Trophoblast cell (in vitro differentiated cells and primary cell): ENCODE results near the gene NOXA1.

Source experiments
- DNase-seq, 2 donors: peaks; one replicate each; pipeline ENCODE4 v3.0.0-alpha.2; 2016
- H2AFZ ChIP-seq: 2 replicates; pipeline ENCODE4 v1.6.1; 2013; ENCODE audit warnings: low read length, moderate library complexity, mild to moderate bottlenecking; ENCODE audit not compliant: insufficient read depth, poor library complexity
- H2AK5ac ChIP-seq: 2 replicates; pipeline ENCODE4 v1.6.1; 2013; ENCODE audit warnings: mild to moderate bottlenecking, low read length
- H2BK120ac ChIP-seq: 2 replicates; pipeline ENCODE4 v1.6.1; 2013; ENCODE audit warnings: low read length, mild to moderate bottlenecking, moderate library complexity; ENCODE audit not compliant: insufficient read depth, poor library complexity
- H2BK12ac ChIP-seq: 2 replicates; pipeline ENCODE4 v1.6.1; 2013; ENCODE audit warnings: mild to moderate bottlenecking, low read length, moderate library complexity
- H2BK5ac ChIP-seq: 2 replicates; pipeline ENCODE4 v1.6.1; 2013; ENCODE audit warnings: low read length, low read depth, moderate library complexity, mild to moderate bottlenecking; ENCODE audit not compliant: poor library complexity
- H3K14ac ChIP-seq: 2 replicates; pipeline ENCODE4 v1.6.1; 2013; ENCODE audit warnings: mild to moderate bottlenecking, low read length
- H3K18ac ChIP-seq: 2 replicates; pipeline ENCODE4 v1.6.1; 2013; ENCODE audit warnings: mild to moderate bottlenecking, low read length
- H3K23ac ChIP-seq: 2 replicates; pipeline ENCODE4 v1.6.1; 2013; ENCODE audit warnings: low read length
- H3K27ac ChIP-seq: 2 replicates; pipeline ENCODE4 v1.5.1; 2013; ENCODE audit warnings: low read depth, mild to moderate bottlenecking, inconsistent platforms, low read length, moderate library complexity
- H3K27me3 ChIP-seq: 2 replicates; pipeline ENCODE4 v1.6.1; 2013; ENCODE audit warnings: inconsistent platforms, mild to moderate bottlenecking, low read length, moderate library complexity; ENCODE audit not compliant: insufficient read depth
- H3K36me3 ChIP-seq, 2 experiments: 1 replicate in 1 of 2; 2 replicates in 1 of 2; pipeline ENCODE4 v1.6.1; 2013; ENCODE audit warnings: low read length in 2 of 2, mild to moderate bottlenecking in 2 of 2, moderate library complexity in 1 of 2; ENCODE audit not compliant: insufficient read depth in 2 of 2, control insufficient read depth in 1 of 2
- H3K4ac ChIP-seq: 2 replicates; pipeline ENCODE4 v1.6.1; 2013; ENCODE audit warnings: low read depth, mild to moderate bottlenecking, low read length, moderate library complexity
- H3K4me1 ChIP-seq, 2 experiments: 1 replicate in 1 of 2; 2 replicates in 1 of 2; pipeline ENCODE4 v1.6.1; 2013; ENCODE audit warnings: low read length in 2 of 2, mild to moderate bottlenecking in 2 of 2, moderate library complexity in 1 of 2; ENCODE audit not compliant: insufficient read depth in 2 of 2, control insufficient read depth in 1 of 2
- H3K4me2 ChIP-seq: 2 replicates; pipeline ENCODE4 v1.6.1; 2013; ENCODE audit warnings: inconsistent platforms, mild to moderate bottlenecking, low read length, moderate library complexity
- H3K4me3 ChIP-seq: 2 replicates; pipeline ENCODE4 v1.5.1; 2013; ENCODE audit warnings: mild to moderate bottlenecking, low read depth, low read length, inconsistent platforms
- H3K79me1 ChIP-seq: one replicate; pipeline ENCODE4 v1.6.1; 2013; ENCODE audit warnings: low read length
- H3K79me2 ChIP-seq: 2 replicates; pipeline ENCODE4 v1.6.1; 2013; ENCODE audit warnings: low read length, mild to moderate bottlenecking; ENCODE audit not compliant: control insufficient read depth, insufficient read depth, poor library complexity
- H3K9ac ChIP-seq: 2 replicates; pipeline ENCODE4 v1.6.1; 2013; ENCODE audit warnings: mild to moderate bottlenecking, low read length
- H3K9me3 ChIP-seq: 2 replicates; pipeline ENCODE4 v1.6.1; 2013; ENCODE audit warnings: low read depth, mild to moderate bottlenecking, control low read depth, inconsistent platforms, low read length; ENCODE audit not compliant: insufficient read depth
- H4K12ac ChIP-seq: 2 replicates; pipeline ENCODE4 v1.6.1; 2013; ENCODE audit warnings: low read depth, mild to moderate bottlenecking, low read length, moderate library complexity
- H4K8ac ChIP-seq: 2 replicates; pipeline ENCODE4 v1.6.1; 2013; ENCODE audit warnings: low read depth, mild to moderate bottlenecking, low read length, moderate library complexity
- H4K91ac ChIP-seq: one replicate; pipeline ENCODE4 v1.6.1; 2013; ENCODE audit warnings: low read depth, mild to moderate bottlenecking, low read length, moderate library complexity
- WGBS: extraction: QIAGEN DNeasy Blood & Tissue Kit; methylation state at CpG from one replicate; pipeline ENCODE4 v1.1.7; 2013; ENCODE audit warnings: missing lambda C conversion rate; ENCODE audit not compliant: insufficient read length, insufficient coverage; ENCODE audit errors: extremely low coverage; 5-methylcytosine and 5-hydroxymethylcytosine counted together

The NOXA1 gene

DNA sequence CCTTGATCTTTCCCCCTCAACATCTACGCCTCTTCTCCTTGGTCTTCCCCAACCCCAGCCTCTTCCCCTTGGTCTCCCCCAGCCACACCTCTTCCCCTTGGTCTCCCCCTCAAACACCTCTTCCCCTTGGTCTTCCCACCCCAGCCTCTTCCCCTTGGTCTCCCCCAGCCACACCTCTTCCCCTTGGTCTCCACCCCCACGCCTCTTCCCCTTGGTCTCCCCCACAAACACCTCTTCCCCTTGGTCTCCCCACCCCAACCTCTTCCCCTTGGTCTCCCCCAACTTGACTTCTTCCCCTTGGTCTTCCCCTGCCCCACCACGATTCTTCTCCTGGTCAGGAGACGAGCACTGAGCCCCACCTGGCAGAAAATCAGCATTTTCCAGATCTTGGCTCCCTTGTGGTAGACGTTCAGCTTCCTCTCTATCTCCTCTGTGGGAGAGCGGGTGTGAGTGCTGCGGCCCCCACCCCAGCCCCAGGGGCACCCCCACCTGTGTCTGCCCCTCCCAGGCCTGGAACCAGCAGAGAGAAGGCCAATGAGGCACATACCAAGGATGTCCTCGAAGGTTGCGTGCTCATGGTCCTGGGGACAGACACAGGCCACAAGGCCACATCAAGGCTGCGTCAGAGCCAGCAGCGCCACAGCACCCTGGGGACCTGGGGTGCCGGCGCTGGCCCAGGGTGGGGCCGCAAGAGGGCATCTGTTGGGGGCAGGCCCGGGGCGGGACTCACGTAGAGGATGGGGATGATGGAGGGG lies 29.0 kb downstream of the NOXA1 start:
- Histone ChIP-seq H3K79me1 (peaks cover 3% of the 10 kb centered on the region), H3K9me3 (peaks cover 3% of the 10 kb centered on the region), H3K23ac (no peak overlapping the region), H2BK120ac (no peak overlapping the region), H4K8ac (no peak overlapping the region), H3K79me2 (no peaks in the 10 kb centered on the region), H3K4me1 (peaks cover 9 to 15% of the 10 kb centered on the region in 2 experiments), H2AFZ (no peak overlapping the region), H3K27me3 (no peaks in the 10 kb centered on the region), H3K36me3 (peaks cover 23 to 33% of the 10 kb centered on the region in 2 experiments), H3K9ac (no peak overlapping the region), H3K18ac (no peak overlapping the region), H4K12ac (no peak overlapping the region), H3K4me3 (no peak overlapping the region), H2AK5ac (no peak overlapping the region), H3K27ac (no peak overlapping the region), H3K4me2 (no peak overlapping the region), H3K4ac (no peak overlapping the region), H2BK12ac (no peak overlapping the region), H4K91ac (no peak overlapping the region), H2BK5ac (no peak overlapping the region), H3K14ac (no peak overlapping the region)
- no peak for DNase-seq
- 100% methylated on average over 1 of the region's 17 CpGs for WGBS

DNA sequence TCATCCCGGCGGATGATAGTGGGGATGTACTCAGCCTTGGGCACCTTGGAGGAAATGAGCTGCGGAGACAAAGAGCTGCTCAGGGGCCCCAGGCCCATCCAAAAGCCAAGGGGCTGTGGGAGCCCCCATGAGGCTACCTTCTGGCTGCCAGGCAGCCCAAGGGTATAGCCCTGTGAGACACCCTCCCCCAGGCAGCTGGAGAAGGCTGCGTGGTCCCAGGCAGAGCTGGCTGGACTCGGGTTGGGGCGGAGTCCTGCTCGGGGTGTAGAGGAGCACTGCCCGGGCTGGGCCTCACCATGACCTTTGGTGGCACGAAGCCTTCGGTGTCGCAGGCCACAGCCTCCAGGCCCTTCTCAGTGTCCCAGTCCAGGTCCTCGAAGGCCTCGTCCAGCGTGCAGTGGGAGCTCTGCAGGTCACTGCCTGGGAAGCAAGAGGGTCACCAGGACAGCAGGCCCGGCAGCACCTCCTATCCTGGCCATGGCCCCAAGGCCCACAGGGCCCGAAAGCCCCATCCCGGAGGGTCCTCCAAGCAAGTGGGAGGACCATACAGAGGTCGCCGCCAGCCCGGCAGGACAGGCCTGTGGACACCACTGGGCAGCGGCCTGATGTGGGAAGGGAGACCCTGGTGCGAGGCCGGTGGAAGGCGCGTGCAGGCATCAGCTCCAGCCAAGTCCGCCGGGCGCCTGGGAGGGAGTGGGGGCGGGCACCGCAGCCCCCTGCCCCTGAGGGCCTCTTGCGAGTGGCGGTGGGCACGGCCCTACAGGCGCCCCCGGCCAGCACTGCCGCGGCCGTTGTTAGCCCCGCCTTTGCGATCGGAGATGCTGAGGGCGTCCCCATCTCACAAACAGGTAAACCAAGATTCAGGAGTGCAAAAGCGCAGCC lies 29.8 kb downstream of the NOXA1 start:
- H2AK5ac ChIP-seq = peak overlapping the region; percentile 50
- whole genome bisulfite sequencing = no CpG with 5 or more reads among the region's 43 CpGs
- no peak overlapping the region for H3K4me3 ChIP-seq
- H4K8ac ChIP-seq = peak overlapping the region; percentile 28
- peak overlapping the region; percentile 76 for H3K4me2 ChIP-seq
- H3K23ac ChIP-seq = no peak overlapping the region
- H3K79me2 ChIP-seq = no peaks in the 10 kb centered on the region
- H3K18ac ChIP-seq = no peak overlapping the region
- peaks cover 2% of the 10 kb centered on the region for H3K9me3 ChIP-seq
- no peak overlapping the region for H2BK120ac ChIP-seq
- H3K27ac ChIP-seq = no peak overlapping the region
- H3K4ac ChIP-seq = no peak overlapping the region
- H2AFZ ChIP-seq = no peak overlapping the region
- H4K91ac ChIP-seq = no peak overlapping the region
- H3K4me1 ChIP-seq = peaks cover 10 to 15% of the 10 kb centered on the region in 2 experiments
- no peak overlapping the region for H2BK5ac ChIP-seq
- peaks cover 3% of the 10 kb centered on the region for H3K79me1 ChIP-seq
- peak overlapping the region; percentile 43 for H4K12ac ChIP-seq
- H2BK12ac ChIP-seq = no peak overlapping the region
- H3K14ac ChIP-seq = no peak overlapping the region
- H3K36me3 ChIP-seq = peaks cover 24 to 39% of the 10 kb centered on the region in 2 experiments
- H3K9ac ChIP-seq = no peak overlapping the region
- H3K27me3 ChIP-seq = no peaks in the 10 kb centered on the region
- DNase-seq = no peak

DNA sequence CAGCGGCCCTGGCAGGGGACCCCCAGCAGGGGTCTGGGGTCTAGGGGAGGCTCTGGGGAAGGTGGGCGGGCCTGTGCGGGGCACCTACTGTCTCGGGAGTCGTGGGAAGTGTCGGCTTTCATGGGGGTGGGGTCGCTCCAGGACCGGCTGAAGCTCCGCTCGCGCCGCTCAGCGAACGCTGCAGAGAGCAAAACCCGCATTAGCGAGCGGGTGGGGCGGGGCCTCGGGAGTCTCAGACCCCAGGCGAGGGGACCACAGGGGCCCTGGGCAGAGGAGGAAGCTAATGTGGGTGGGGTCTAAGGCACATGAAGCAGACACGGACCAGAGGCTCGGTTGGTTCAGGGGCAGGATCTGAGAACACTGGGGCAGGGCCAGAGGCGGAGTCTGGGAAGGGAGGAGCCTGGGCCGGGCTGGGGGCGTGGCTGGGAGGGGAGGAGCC lies 30.5 kb downstream of the NOXA1 start:
- Histone ChIP-seq H3K14ac (no peak overlapping the region), H3K4me1 (peaks cover 17 to 22% of the 10 kb centered on the region in 2 experiments), H4K91ac (no peak overlapping the region), H3K23ac (no peak overlapping the region), H3K27me3 (no peaks in the 10 kb centered on the region), H3K36me3 (peaks cover 24 to 36% of the 10 kb centered on the region in 2 experiments), H3K79me2 (peaks cover 2% of the 10 kb centered on the region), H3K79me1 (peaks cover 6% of the 10 kb centered on the region), H3K4ac (no peak overlapping the region), H3K27ac (no peak overlapping the region), H3K9ac (no peak overlapping the region), H4K8ac (peak overlapping the region; percentile 83), H2BK12ac (no peak overlapping the region), H2AFZ (peak overlapping the region; percentile 37), H3K4me2 (peak overlapping the region; percentile 76), H3K18ac (no peak overlapping the region), H2BK5ac (no peak overlapping the region), H2BK120ac (no peak overlapping the region), H3K9me3 (peaks cover 2% of the 10 kb centered on the region), H3K4me3 (peak overlapping the region; percentile 56), H4K12ac (peak overlapping the region; percentile 43), H2AK5ac (no peak overlapping the region)
- DNase-seq = peak; percentile 57 to 70
- no CpG with 5 or more reads among the region's 25 CpGs for WGBS

DNA sequence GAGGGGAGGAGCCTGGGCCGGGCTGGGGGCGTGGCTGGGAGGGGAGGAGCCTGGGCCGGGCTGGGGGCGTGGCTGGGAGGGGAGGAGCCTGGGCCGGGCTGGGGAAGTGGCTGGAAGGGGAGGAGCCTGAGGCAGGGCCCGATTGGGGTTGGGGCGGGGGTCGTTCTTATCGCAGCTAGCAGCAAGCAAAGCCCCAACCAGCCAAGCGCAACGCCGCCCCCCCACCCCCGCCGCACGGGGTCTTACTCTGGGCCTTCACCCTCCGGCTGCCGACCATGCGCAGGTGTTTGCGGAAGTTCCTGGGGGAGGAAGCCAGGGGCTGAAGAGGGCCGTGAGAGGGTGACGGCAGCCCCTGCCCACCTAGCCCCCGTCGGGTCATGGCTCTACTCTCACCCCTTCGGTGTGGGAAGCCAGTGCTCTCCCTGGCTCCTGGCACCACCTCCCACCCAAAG lies 31.0 kb downstream of the NOXA1 start:
- Histone ChIP-seq H4K8ac (peak overlapping the region; percentile 1), H3K18ac (no peak overlapping the region), H3K9ac (no peak overlapping the region), H2BK120ac (no peak overlapping the region), H3K79me1 (peaks cover 8% of the 10 kb centered on the region), H2AK5ac (peak overlapping the region; percentile 27), H2BK12ac (no peak overlapping the region), H3K4me3 (peak overlapping the region; percentile 49), H3K23ac (no peak overlapping the region), H3K27ac (no peak overlapping the region), H3K9me3 (peaks cover 2% of the 10 kb centered on the region), H2BK5ac (no peak overlapping the region), H4K12ac (no peak overlapping the region), H3K14ac (no peak overlapping the region), H3K27me3 (no peaks in the 10 kb centered on the region), H2AFZ (no peak overlapping the region), H3K4ac (no peak overlapping the region), H3K4me1 (peaks cover 17 to 24% of the 10 kb centered on the region in 2 experiments), H4K91ac (no peak overlapping the region), H3K36me3 (peaks cover 20 to 33% of the 10 kb centered on the region in 2 experiments), H3K4me2 (peak overlapping the region; percentile 51), H3K79me2 (peaks cover 2% of the 10 kb centered on the region)
- WGBS = no CpG with 5 or more reads among the region's 24 CpGs
- DNase-seq = no peak
